A549 (cell line): ENCODE data around the gene PARD3B. TPM values are rescaled to one million over a fixed set of nuclear protein-coding genes. Genes with fewer than 3 reads are reported as not detected.

Experiments used
- ATAC-seq, 2 experiments: fragments of 200-7000 bp in 1 of 2; fragments of >200 bp in 1 of 2; cut with Nextera tagmentation in 1 of 2; cut with Tn5 transposase in 1 of 2; 3 replicates each; pipeline versions ENCODE4 v1.8.0 to v1.9.1; 2018 to 2020; ENCODE audit warnings: mild to moderate bottlenecking in 1 of 2, moderate library complexity in 1 of 2
- CTCF ChIA-PET: fragments of 300-600 bp; sonication (Branson Sonifier 250); formaldehyde crosslinking; extraction: SDS; loops from one replicate; lab custom pipeline; 2021; ENCODE audit warnings: antibody characterized with exemption, inconsistent platforms; lab: Yijun Ruan, JAX
- POLR2A ChIA-PET: fragments of 350-600 bp; formaldehyde crosslinking; extraction: SDS; loops from one replicate; lab custom pipeline; 2021; ENCODE audit warnings: antibody characterized with exemption, inconsistent platforms; lab: Yijun Ruan, JAX
- DNase-seq, 2 experiments: peaks; one replicate each; pipeline versions ENCODE4 v3.0.0 to v3.0.0-alpha.2; 2011 to 2016; ENCODE audit warnings: low read depth in 1 of 2, low spot score in 1 of 2
- FAIRE-seq: peaks from 2 replicates; lab custom pipeline; 2011; peaks lifted over from hg19 to GRCh38; lab: Jason Lieb, UNC
- H3K27ac ChIP-seq, 2 experiments: fragments of >200 bp; sonication (Bioruptor Twin); formaldehyde crosslinking; 3 replicates each; pipeline ENCODE4 v1.5.1; 2016 to 2017
- H3K4me1 ChIP-seq: fragments of >200 bp; sonication (Bioruptor Twin); formaldehyde crosslinking; 3 replicates; pipeline ENCODE4 v1.6.1; 2016
- H3K4me2 ChIP-seq: fragments of >200 bp; sonication (Bioruptor Twin); formaldehyde crosslinking; 3 replicates; pipeline ENCODE4 v1.6.1; 2016
- H3K4me3 ChIP-seq: fragments of >200 bp; sonication (Bioruptor Twin); formaldehyde crosslinking; 3 replicates; pipeline ENCODE4 v1.5.1; 2016
- H3K9me3 ChIP-seq: fragments of >200 bp; sonication (Bioruptor Twin); formaldehyde crosslinking; 3 replicates; pipeline ENCODE4 v1.6.1; 2016
- CBX2 ChIP-seq: fragments of 200-600 bp; sonication (generic); IDR thresholded peaks from 2 replicates; pipeline ENCODE4 v1.6.1; 2016; ENCODE audit warnings: low read depth, mild to moderate bottlenecking, borderline replicate concordance
- CBX8 ChIP-seq: fragments of 200-600 bp; sonication (generic); IDR thresholded peaks from 2 replicates; pipeline ENCODE4 v1.6.1; 2016
- EHF ChIP-seq: fragments of 250-450 bp; sonication (Bioruptor Pico); IDR thresholded peaks from 2 replicates; pipeline ENCODE4 v1.5.0; 2020; ENCODE audit warnings: mild to moderate bottlenecking
- FOXS1 ChIP-seq: fragments of 250-450 bp; sonication (Bioruptor Pico); IDR thresholded peaks from 2 replicates; pipeline ENCODE4 v1.5.0; 2020; ENCODE audit warnings: mild to moderate bottlenecking, moderate library complexity
- GATA3 ChIP-seq: IDR thresholded peaks from 2 replicates; pipeline ENCODE4 v1.6.1; 2012; ENCODE audit warnings: borderline replicate concordance
- HDAC2 ChIP-seq: fragments of 200-600 bp; sonication (generic); IDR thresholded peaks from 2 replicates; pipeline ENCODE4 v1.6.1; 2016
- HOXA7 ChIP-seq: fragments of 250-450 bp; sonication (Bioruptor Pico); IDR thresholded peaks from 2 replicates; pipeline ENCODE4 v1.5.0; 2020; ENCODE audit warnings: mild to moderate bottlenecking, moderate library complexity
- JUNB ChIP-seq: fragments of >200 bp; sonication (Bioruptor Twin); formaldehyde crosslinking; IDR thresholded peaks from 2 replicates; pipeline ENCODE4 v1.6.1; 2016
- KDM1A ChIP-seq: fragments of 200-600 bp; sonication (generic); IDR thresholded peaks from 2 replicates; pipeline ENCODE4 v1.6.1; 2016; ENCODE audit warnings: low read depth, mild to moderate bottlenecking
- KDM5A ChIP-seq: fragments of 200-600 bp; sonication (generic); IDR thresholded peaks from 2 replicates; pipeline ENCODE4 v1.6.1; 2016; ENCODE audit warnings: antibody characterized with exemption, mild to moderate bottlenecking
- NFE2L2 ChIP-seq: fragments of 150-350 bp; conservative IDR thresholded peaks from 2 replicates; pipeline ENCODE4 v1.6.1; 2014; ENCODE audit warnings: low read length
- NR3C1 ChIP-seq: fragments of >200 bp; sonication (Bioruptor Twin); formaldehyde crosslinking; IDR thresholded peaks from 3 replicates; pipeline ENCODE4 v1.6.1; 2017
- POLR2A ChIP-seq: IDR thresholded peaks from 2 replicates; pipeline ENCODE4 v1.6.1; 2012; ENCODE audit warnings: mild to moderate bottlenecking, low read length
- RARB ChIP-seq: fragments of 250-450 bp; sonication (Bioruptor Pico); IDR thresholded peaks from 2 replicates; pipeline ENCODE4 v1.8.0; 2021; ENCODE audit warnings: mild to moderate bottlenecking, moderate library complexity
- RCOR1 ChIP-seq: fragments of 150-350 bp; IDR thresholded peaks from 2 replicates; pipeline ENCODE4 v1.6.1; 2014; ENCODE audit warnings: antibody characterized with exemption, low read length, low read depth
- REST ChIP-seq: fragments of 200-600 bp; sonication (generic); IDR thresholded peaks from 2 replicates; pipeline ENCODE4 v1.6.1; 2016; ENCODE audit warnings: antibody characterized with exemption, mild to moderate bottlenecking, moderate library complexity
- RNF2 ChIP-seq: fragments of 200-600 bp; sonication (generic); IDR thresholded peaks from 2 replicates; pipeline ENCODE4 v1.6.1; 2016; ENCODE audit warnings: low read depth, mild to moderate bottlenecking, antibody characterized with exemption, moderate library complexity, borderline replicate concordance
- SREBF2 ChIP-seq: fragments of 450-650 bp; IDR thresholded peaks from 2 replicates; pipeline ENCODE4 v1.6.1; 2014; ENCODE audit warnings: mild to moderate bottlenecking, moderate library complexity
- TFCP2L1 ChIP-seq: fragments of 250-450 bp; sonication (Bioruptor Pico); IDR thresholded peaks from 2 replicates; pipeline ENCODE4 v1.5.0; 2021; ENCODE audit warnings: mild to moderate bottlenecking
- TP53 ChIP-seq: fragments of 250-450 bp; sonication (Bioruptor Pico); IDR thresholded peaks from 2 replicates; pipeline ENCODE4 v1.5.0; 2021; ENCODE audit warnings: mild to moderate bottlenecking, moderate library complexity
- ZC3H11A ChIP-seq: fragments of 450-650 bp; IDR thresholded peaks from 2 replicates; pipeline ENCODE4 v1.6.1; 2014; ENCODE audit warnings: antibody characterized with exemption, mild to moderate bottlenecking
- ZSCAN20 ChIP-seq: fragments of 250-450 bp; sonication (Bioruptor Pico); IDR thresholded peaks from 2 replicates; pipeline ENCODE4 v1.8.0; 2022; ENCODE audit warnings: mild to moderate bottlenecking, moderate library complexity
- WGBS: methylation state at CpG from one replicate; pipeline ENCODE4 v1.1.6; 2017; ENCODE audit errors: missing lambda C conversion rate; 5-methylcytosine and 5-hydroxymethylcytosine counted together
- polyA plus RNA-seq, 4 experiments: library from polyadenylated mRNA; depleted of rRNA in 3 of 4; stranded (reverse); fragments of >200 nt; fragmentation: RNase III in 1 of 4; extraction: RNeasy Plus Mini Kit Qiagen cat#74134 plus additional on column Dnase treatment in 1 of 4; gene quantifications; 2 replicates in 3 of 4; 3 replicates in 1 of 4; pipeline ENCODE4 v1.2.3, GENCODE V29; 2011 to 2017
- TF ChIP-seq, protein P1 (sequence below): fragments of >200 bp; sonication (Bioruptor Twin); formaldehyde crosslinking; IDR thresholded peaks from 3 replicates; pipeline ENCODE4 v1.5.1; 2016
- TF ChIP-seq, protein P2 (sequence below): fragments of 250-450 bp; sonication (Bioruptor Pico); IDR thresholded peaks from 2 replicates; pipeline ENCODE4 v1.5.0; 2021; ENCODE audit warnings: mild to moderate bottlenecking, moderate library complexity, borderline replicate concordance
- TF ChIP-seq, protein P3 (sequence below): fragments of 450-650 bp; IDR thresholded peaks from 2 replicates; pipeline ENCODE4 v1.6.1; 2014; ENCODE audit warnings: antibody characterized with exemption

PARD3B gene
- polyA plus RNA-seq, 2 of the 4 experiments (the other 2 are of a cell fraction), result 1.2 to 2.4 TPM

DNA sequence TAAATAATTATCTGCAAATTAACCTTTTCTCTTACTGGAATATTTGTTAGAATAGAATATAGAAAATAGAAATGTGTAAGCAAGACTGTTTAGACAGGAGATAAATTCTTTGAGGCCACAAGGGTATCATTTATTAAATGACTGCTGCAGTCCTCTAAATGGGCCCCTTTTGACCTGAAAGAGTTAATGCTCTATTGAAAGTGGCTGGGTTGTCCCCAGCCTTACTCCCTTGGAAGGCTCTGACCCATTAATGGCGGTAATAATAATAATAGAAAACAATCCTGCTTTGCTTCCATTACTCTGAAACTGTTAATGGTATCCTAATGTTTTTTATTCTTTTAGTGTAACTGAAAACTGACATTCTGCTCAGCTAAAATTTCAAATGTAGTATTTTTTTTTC lies 739.1 kb downstream of the PARD3B start:
- ChIA-PET POLR2A (no interaction called here), CTCF (no interaction called here)
- no peak overlapping the region for H3K4me3 ChIP-seq
- no peak for DNase-seq
- no peak for TF ChIP-seq SREBF2
- TF ChIP-seq KDM5A, result no peak
- TF ChIP-seq TFCP2L1, result no peak
- TF ChIP-seq, protein P1, sequence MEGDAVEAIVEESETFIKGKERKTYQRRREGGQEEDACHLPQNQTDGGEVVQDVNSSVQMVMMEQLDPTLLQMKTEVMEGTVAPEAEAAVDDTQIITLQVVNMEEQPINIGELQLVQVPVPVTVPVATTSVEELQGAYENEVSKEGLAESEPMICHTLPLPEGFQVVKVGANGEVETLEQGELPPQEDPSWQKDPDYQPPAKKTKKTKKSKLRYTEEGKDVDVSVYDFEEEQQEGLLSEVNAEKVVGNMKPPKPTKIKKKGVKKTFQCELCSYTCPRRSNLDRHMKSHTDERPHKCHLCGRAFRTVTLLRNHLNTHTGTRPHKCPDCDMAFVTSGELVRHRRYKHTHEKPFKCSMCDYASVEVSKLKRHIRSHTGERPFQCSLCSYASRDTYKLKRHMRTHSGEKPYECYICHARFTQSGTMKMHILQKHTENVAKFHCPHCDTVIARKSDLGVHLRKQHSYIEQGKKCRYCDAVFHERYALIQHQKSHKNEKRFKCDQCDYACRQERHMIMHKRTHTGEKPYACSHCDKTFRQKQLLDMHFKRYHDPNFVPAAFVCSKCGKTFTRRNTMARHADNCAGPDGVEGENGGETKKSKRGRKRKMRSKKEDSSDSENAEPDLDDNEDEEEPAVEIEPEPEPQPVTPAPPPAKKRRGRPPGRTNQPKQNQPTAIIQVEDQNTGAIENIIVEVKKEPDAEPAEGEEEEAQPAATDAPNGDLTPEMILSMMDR, result no peak
- no peak for TF ChIP-seq CBX2
- no peak for TF ChIP-seq REST
- no peak for TF ChIP-seq ZSCAN20
- no peak for TF ChIP-seq HOXA7 (CRISPR knock-in tag)
- no peak for TF ChIP-seq CBX8
- no peak for TF ChIP-seq NR3C1
- H3K4me1 ChIP-seq, result no peaks in the 10 kb centered on the region
- no peak overlapping the region for H3K27ac ChIP-seq
- no peak for ATAC-seq
- no peak for FAIRE-seq
- H3K4me2 ChIP-seq, result no peak overlapping the region
- H3K9me3 ChIP-seq, result no peaks in the 10 kb centered on the region
- WGBS, result 56% methylated on average over 1 of the region's 1 CpG

DNA sequence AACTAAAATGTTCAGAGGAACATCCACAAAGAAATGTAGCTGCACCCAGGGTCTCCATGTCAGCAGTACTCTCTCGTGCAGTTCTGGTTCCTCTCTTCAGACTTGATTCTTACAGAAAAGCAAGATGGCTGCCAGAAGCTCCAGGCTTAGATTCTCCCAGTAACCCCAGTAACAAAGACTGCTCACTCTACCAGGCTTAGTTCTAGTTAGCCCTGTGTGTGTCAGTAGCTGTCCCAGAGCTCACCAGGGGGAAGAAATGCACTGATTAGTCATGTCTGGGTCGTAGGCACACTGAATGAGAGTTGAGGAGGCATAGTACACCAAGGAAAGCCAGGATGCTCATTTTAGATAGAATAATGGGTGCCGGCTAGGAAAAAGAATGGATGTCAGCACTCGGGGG lies 742.0 kb downstream of the PARD3B start:
- Histone ChIP-seq H3K4me2 (no peak overlapping the region), H3K4me3 (no peak overlapping the region)
- no peak for DNase-seq
- TF ChIP-seq EHF (CRISPR knock-in tag), result no peak
- TF ChIP-seq RCOR1, result no peak
- TF ChIP-seq HDAC2, result no peak
- no peak for TF ChIP-seq TP53 (CRISPR knock-in tag)
- no peak for TF ChIP-seq RARB
- no peak for TF ChIP-seq RNF2
- TF ChIP-seq ZSCAN20, result no peak
- no peak for TF ChIP-seq NFE2L2
- TF ChIP-seq KDM1A, result no peak
- TF ChIP-seq, protein P2, sequence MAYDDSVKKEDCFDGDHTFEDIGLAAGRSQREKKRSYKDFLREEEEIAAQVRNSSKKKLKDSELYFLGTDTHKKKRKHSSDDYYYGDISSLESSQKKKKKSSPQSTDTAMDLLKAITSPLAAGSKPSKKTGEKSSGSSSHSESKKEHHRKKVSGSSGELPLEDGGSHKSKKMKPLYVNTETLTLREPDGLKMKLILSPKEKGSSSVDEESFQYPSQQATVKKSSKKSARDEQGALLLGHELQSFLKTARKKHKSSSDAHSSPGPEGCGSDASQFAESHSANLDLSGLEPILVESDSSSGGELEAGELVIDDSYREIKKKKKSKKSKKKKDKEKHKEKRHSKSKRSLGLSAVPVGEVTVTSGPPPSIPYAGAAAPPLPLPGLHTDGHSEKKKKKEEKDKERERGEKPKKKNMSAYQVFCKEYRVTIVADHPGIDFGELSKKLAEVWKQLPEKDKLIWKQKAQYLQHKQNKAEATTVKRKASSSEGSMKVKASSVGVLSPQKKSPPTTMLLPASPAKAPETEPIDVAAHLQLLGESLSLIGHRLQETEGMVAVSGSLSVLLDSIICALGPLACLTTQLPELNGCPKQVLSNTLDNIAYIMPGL (CRISPR knock-in tag), result no peak
- TF ChIP-seq GATA3, result no peak
- TF ChIP-seq, protein P3, sequence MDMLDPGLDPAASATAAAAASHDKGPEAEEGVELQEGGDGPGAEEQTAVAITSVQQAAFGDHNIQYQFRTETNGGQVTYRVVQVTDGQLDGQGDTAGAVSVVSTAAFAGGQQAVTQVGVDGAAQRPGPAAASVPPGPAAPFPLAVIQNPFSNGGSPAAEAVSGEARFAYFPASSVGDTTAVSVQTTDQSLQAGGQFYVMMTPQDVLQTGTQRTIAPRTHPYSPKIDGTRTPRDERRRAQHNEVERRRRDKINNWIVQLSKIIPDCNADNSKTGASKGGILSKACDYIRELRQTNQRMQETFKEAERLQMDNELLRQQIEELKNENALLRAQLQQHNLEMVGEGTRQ, result no peak
- no peak for TF ChIP-seq ZC3H11A
- TF ChIP-seq POLR2A, result no peak
- TF ChIP-seq JUNB, result no peak
- no peak for TF ChIP-seq FOXS1 (CRISPR knock-in tag)
- TF ChIP-seq, all 56 proteins: peak for 0
- CTCF ChIA-PET, result no interaction called here
- Histone ChIP-seq H3K4me1 (no peaks in the 10 kb centered on the region), H3K9me3 (no peaks in the 10 kb centered on the region), H3K27ac (no peak overlapping the region)
- FAIRE-seq (no peak), ATAC-seq (no peak)
- 44% methylated on average over 4 of the region's 4 CpGs for WGBS
- POLR2A ChIA-PET, result no interaction called here
